Muscle layer of duodenum (tissue), 2 donors: ENCODE measurements around the gene NEDD9.

Experiments used
- H3K27ac ChIP-seq: one replicate; pipeline ENCODE4 v1.7.0; 2013; ENCODE audit warnings: mild to moderate bottlenecking, low read length
- H3K27me3 ChIP-seq: one replicate; pipeline ENCODE4 v1.7.0; 2013; ENCODE audit warnings: low read depth, mild to moderate bottlenecking, control low read depth, low read length
- H3K36me3 ChIP-seq, 2 donors: one replicate each; pipeline ENCODE4 v1.7.0; 2013; ENCODE audit warnings: low read length in 2 of 2, control low read depth in 1 of 2, mild to moderate bottlenecking in 1 of 2; ENCODE audit not compliant: insufficient read depth in 2 of 2, control insufficient read depth in 1 of 2
- H3K4me1 ChIP-seq, 2 donors: one replicate each; pipeline ENCODE4 v1.7.0; 2013; ENCODE audit warnings: low read length in 2 of 2, mild to moderate bottlenecking in 2 of 2, control low read depth in 1 of 2, moderate library complexity in 1 of 2; ENCODE audit not compliant: insufficient read depth in 2 of 2, control insufficient read depth in 1 of 2
- H3K4me3 ChIP-seq, 2 donors: one replicate each; pipeline ENCODE4 v1.7.0; 2013; ENCODE audit warnings: low read length in 2 of 2, low read depth in 1 of 2, mild to moderate bottlenecking in 1 of 2
- H3K9me3 ChIP-seq, 2 donors: one replicate each; pipeline ENCODE4 v1.7.0; 2013; ENCODE audit warnings: low read length in 2 of 2, control low read depth in 1 of 2, mild to moderate bottlenecking in 1 of 2; ENCODE audit not compliant: control insufficient read depth in 1 of 2
- donor health status: healthy.

NEDD9 gene

GRCh38 chr6:11222385-11223277, 9.8 kb downstream of the NEDD9 start:
- H3K9me3 ChIP-seq: no peaks in the 10 kb centered on the region
- peaks cover 6% of the 10 kb centered on the region in 2 donors for H3K4me1 ChIP-seq
- no peak overlapping the region for H3K4me3 ChIP-seq
- no peak overlapping the region for H3K27ac ChIP-seq
- no peaks in the 10 kb centered on the region for H3K27me3 ChIP-seq
- no peaks in the 10 kb centered on the region for H3K36me3 ChIP-seq

- no peaks in the 10 kb centered on the region for H3K36me3 ChIP-seq
- no peak overlapping the region for H3K27ac ChIP-seq
- H3K4me1 ChIP-seq: peaks cover 6% of the 10 kb centered on the region in 2 donors
- H3K4me3 ChIP-seq: no peak overlapping the region
- no peaks in the 10 kb centered on the region for H3K9me3 ChIP-seq
- H3K27me3 ChIP-seq: no peaks in the 10 kb centered on the region
Observed at GRCh38 chr6:11221623-11222384, 10.7 kb downstream of the NEDD9 start.

GRCh38 chr6:11219400-11219834, 13.1 kb downstream of the NEDD9 start:
- Histone ChIP-seq H3K9me3 (no peaks in the 10 kb centered on the region), H3K4me3 (no peak overlapping the region), H3K4me1 (peaks cover 6 to 17% of the 10 kb centered on the region in 2 donors)

GRCh38 chr6:11218538-11219399, 13.7 kb downstream of the NEDD9 start:
- H3K4me1 ChIP-seq: peaks cover 6 to 17% of the 10 kb centered on the region in 2 donors
- H3K27me3 ChIP-seq: no peaks in the 10 kb centered on the region
- H3K9me3 ChIP-seq: no peaks in the 10 kb centered on the region
- H3K4me3 ChIP-seq: no peak overlapping the region
- peak overlapping the region; percentile 52 for H3K27ac ChIP-seq
- no peaks in the 10 kb centered on the region for H3K36me3 ChIP-seq

More at GRCh38 chr6:11219400-11219834, 13.1 kb downstream of the NEDD9 start:
- Histone ChIP-seq H3K27me3 (no peaks in the 10 kb centered on the region), H3K27ac (peak overlapping the region; percentile 52), H3K36me3 (no peaks in the 10 kb centered on the region)

- H3K9me3 ChIP-seq: no peaks in the 10 kb centered on the region
- peak overlapping the region; percentile 52 for H3K27ac ChIP-seq
- peaks cover 12 to 17% of the 10 kb centered on the region in 2 donors for H3K4me1 ChIP-seq
- H3K4me3 ChIP-seq: no peak overlapping the region
- H3K27me3 ChIP-seq: no peaks in the 10 kb centered on the region
- H3K36me3 ChIP-seq: no peaks in the 10 kb centered on the region
Observed at GRCh38 chr6:11218102-11218442, 14.4 kb downstream of the NEDD9 start.

- Histone ChIP-seq H3K9me3 (no peaks in the 10 kb centered on the region), H3K27me3 (no peaks in the 10 kb centered on the region), H3K36me3 (no peaks in the 10 kb centered on the region), H3K4me3 (no peak overlapping the region), H3K27ac (peak overlapping the region; percentile 52), H3K4me1 (peaks cover 13% of the 10 kb centered on the region in 2 donors)
Observed at GRCh38 chr6:11217360-11218101, 14.9 kb downstream of the NEDD9 start.

- no peaks in the 10 kb centered on the region for H3K36me3 ChIP-seq
- H3K27me3 ChIP-seq: no peaks in the 10 kb centered on the region
- H3K27ac ChIP-seq: peak overlapping the region; percentile 58
- peaks cover 12 to 16% of the 10 kb centered on the region in 2 donors for H3K4me1 ChIP-seq
- H3K9me3 ChIP-seq: no peaks in the 10 kb centered on the region
- no peak overlapping the region for H3K4me3 ChIP-seq
Observed at GRCh38 chr6:11215773-11216172, 16.7 kb downstream of the NEDD9 start.

GRCh38 chr6:11214901-11215300, 17.6 kb downstream of the NEDD9 start:
- Histone ChIP-seq H3K4me1 (peaks cover 12 to 13% of the 10 kb centered on the region in 2 donors), H3K9me3 (no peaks in the 10 kb centered on the region), H3K27me3 (no peaks in the 10 kb centered on the region), H3K36me3 (no peaks in the 10 kb centered on the region), H3K27ac (peak overlapping the region; percentile 58), H3K4me3 (no peak overlapping the region)

- no peaks in the 10 kb centered on the region for H3K9me3 ChIP-seq
- no peaks in the 10 kb centered on the region for H3K27me3 ChIP-seq
- no peaks in the 10 kb centered on the region for H3K36me3 ChIP-seq
- H3K4me1 ChIP-seq: peaks cover 12 to 13% of the 10 kb centered on the region in 2 donors
- peak overlapping the region; percentile 58 for H3K27ac ChIP-seq
- no peak overlapping the region for H3K4me3 ChIP-seq
Observed at GRCh38 chr6:11214084-11214833, 18.2 kb downstream of the NEDD9 start.

- H3K4me1 ChIP-seq: peaks cover 12 to 13% of the 10 kb centered on the region in 2 donors
- no peaks in the 10 kb centered on the region for H3K27me3 ChIP-seq
- no peak overlapping the region for H3K4me3 ChIP-seq
- peak overlapping the region; percentile 58 for H3K27ac ChIP-seq
- no peaks in the 10 kb centered on the region for H3K9me3 ChIP-seq
- no peaks in the 10 kb centered on the region for H3K36me3 ChIP-seq
Observed at GRCh38 chr6:11213422-11214021, 18.9 kb downstream of the NEDD9 start.
